ENCODE measurements around the gene NUDT8. TPM values are rescaled to one million over a fixed set of nuclear protein-coding genes. Genes with fewer than 3 reads are reported as not detected.

NUDT8 gene
- total and polyA plus RNA-seq, 2 of the 8 experiments (the other 6 are each of a cell fraction or from before 2014, with no cell fraction given): 7.2 to 8.3 TPM

DNA sequence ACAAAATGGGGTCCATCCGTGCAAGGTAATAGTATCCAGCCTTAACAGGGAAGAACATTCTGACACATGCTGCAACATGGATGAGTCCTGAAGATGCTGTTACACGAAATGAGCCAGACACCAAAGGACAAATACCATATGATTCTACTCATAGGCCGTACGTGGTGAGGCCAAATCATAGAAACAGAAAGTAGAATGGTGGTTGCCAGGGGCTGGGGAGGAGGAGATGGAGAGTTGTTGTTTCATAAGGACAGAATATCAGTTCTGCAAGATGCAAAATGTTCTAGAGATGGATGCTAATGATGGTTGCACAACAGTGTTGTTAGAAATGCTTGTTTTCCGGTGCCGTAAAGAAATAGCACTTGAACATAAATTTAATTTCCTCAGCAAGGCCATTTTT lies 7.2 kb upstream of the NUDT8 start:
- Histone ChIP-seq H2BK20ac (ENCODE audit: low read length) (no peak overlapping the region), H3K4me1 (replicated peaks in 1 of 4; ENCODE audit: control insufficient read depth in 3 of 4, insufficient read depth in 4 of 4, low read length in 3 of 4) (peaks cover 0 to 8% (median 3%) of the 10 kb centered on the region in 4 experiments; a peak in 4 of 7 replicates), H3K23me2 (ENCODE audit: low read depth, low read length) (no peaks in the 10 kb centered on the region; the same call in 1 of the 2 replicates), H3K4ac (replicated peaks; ENCODE audit: insufficient read length, low read depth, low read length) (no peak overlapping the region), H2BK120ac (replicated peaks; ENCODE audit: low read depth, low read length) (no peak overlapping the region), H3K27ac (ENCODE audit: low read depth, low read length) (no peak overlapping the region), H3K23ac (ENCODE audit: insufficient read length) (no peak overlapping the region), H2BK5ac (ENCODE audit: low read depth, low read length) (no peak overlapping the region), H2AFZ (ENCODE audit: low read length) (no peak overlapping the region), H3K14ac (ENCODE audit: insufficient read length) (no peak overlapping the region), H4K8ac (ENCODE audit: extremely low read depth, insufficient read depth, low read length) (no peak overlapping the region), H3K56ac (replicated peaks; ENCODE audit: insufficient read length, low read depth, low read length) (no peak overlapping the region), H2AK5ac (ENCODE audit: low read depth, low read length) (no peak overlapping the region), H3K27me3 (replicated peaks in 1 of 4; ENCODE audit: control insufficient read depth in 3 of 4, extremely low read depth in 1 of 4, insufficient read depth in 3 of 4, low read length in 3 of 4) (peaks cover 8 to 28% (median 15%) of the 10 kb centered on the region in 4 experiments), H4K5ac (ENCODE audit: insufficient read length, low read depth, low read length) (no peak overlapping the region), H3K18ac (ENCODE audit: extremely low read depth, low read length) (no peak overlapping the region), H3K9me3 (ENCODE audit: insufficient read depth in 2 of 2, low read depth in 1 of 2, low read length in 1 of 2) (peaks cover 3 to 6% of the 10 kb centered on the region in 2 experiments; a peak in 3 of 4 replicates), H3K36me3 (ENCODE audit: control insufficient read depth in 2 of 4, insufficient read depth in 4 of 4, low read length in 3 of 4) (no peaks in the 10 kb centered on the region), H3K4me2 (ENCODE audit: insufficient read depth in 1 of 2, low read depth in 2 of 2, low read length in 2 of 2) (no peak overlapping the region), H3K4me3 (ENCODE audit: extremely low read depth in 1 of 4, insufficient read depth in 2 of 4, low read depth in 3 of 4, low read length in 4 of 4) (no peak overlapping the region), H3K79me2 (ENCODE audit: control insufficient read depth in 1 of 2, insufficient read depth in 2 of 2, low read length in 2 of 2) (no peaks in the 10 kb centered on the region), H3K79me1 (ENCODE audit: low read depth, low read length) (no peaks in the 10 kb centered on the region), H2BK15ac (ENCODE audit: low read length) (no peak overlapping the region), H3K9ac (replicated peaks in 1 of 4; ENCODE audit: extremely low read depth in 1 of 4, low read depth in 3 of 4, low read length in 3 of 4) (no peak overlapping the region), H2BK12ac (ENCODE audit: low read depth, low read length) (no peak overlapping the region), H4K20me1 (replicated peaks in 1 of 2; ENCODE audit: control insufficient read depth in 1 of 2, insufficient read depth in 2 of 2, low read length in 2 of 2) (no peaks in the 10 kb centered on the region), H4K91ac (replicated peaks; ENCODE audit: insufficient read length, low read length) (no peak overlapping the region)
- DNase-seq (ENCODE audit: low read depth in 1 of 2, low spot score in 2 of 2) (no peak), FAIRE-seq (no peak)
- CTCF ChIA-PET (ENCODE audit: partially characterized antibody): interaction anchor here (1.2 to 10.1 kb wide), 5 partner anchors 9 to 60 kb away, joined by 3 to 99 read pairs (median 11); no protein-coding TSS in a partner anchor
- POLR2A ChIA-PET (ENCODE audit: partially characterized antibody): no interaction called here
- 82% methylated on average over 6 of the region's 6 CpGs; no CpG with 5 or more reads in 1 of the 2 experiments for WGBS, 2 experiments (ENCODE audit: extremely low coverage in 1 of 2, insufficient coverage in 1 of 2, insufficient read length in 1 of 2, insufficient replicate concordance in 2 of 2, low coverage in 1 of 2, low lambda C conversion rate in 2 of 2, missing lambda C conversion rate in 1 of 2)
- TF ChIP-seq BACH1 (IDR thresholded peaks at IDR 0.05; ENCODE audit: low read length): no peak
- TF ChIP-seq JUND (IDR thresholded peaks at IDR 0.05; ENCODE audit: low read length): no peak
- no peak for TF ChIP-seq RFX5 (IDR thresholded peaks at IDR 0.05; ENCODE audit: borderline replicate concordance, low read depth, low read length)
- no peak for TF ChIP-seq CHD1 (IDR thresholded peaks at IDR 0.05; ENCODE audit: low read depth, low read length)
- no peak for TF ChIP-seq SRF (IDR thresholded peaks at IDR 0.05; ENCODE audit: low read depth, low read length)
- no peak for TF ChIP-seq POLR2AphosphoS5 (IDR thresholded peaks at IDR 0.05; ENCODE audit: low read depth, low read length)
- no peak for TF ChIP-seq SIX5 (IDR thresholded peaks at IDR 0.05; ENCODE audit: low read depth, low read length)
- TF ChIP-seq BCL11A (IDR thresholded peaks at IDR 0.05; ENCODE audit: low read depth in 2 of 2, low read length in 2 of 2): no peak
- no peak for TF ChIP-seq CREB1 (IDR thresholded peaks at IDR 0.05)
- TF ChIP-seq, protein P1, sequence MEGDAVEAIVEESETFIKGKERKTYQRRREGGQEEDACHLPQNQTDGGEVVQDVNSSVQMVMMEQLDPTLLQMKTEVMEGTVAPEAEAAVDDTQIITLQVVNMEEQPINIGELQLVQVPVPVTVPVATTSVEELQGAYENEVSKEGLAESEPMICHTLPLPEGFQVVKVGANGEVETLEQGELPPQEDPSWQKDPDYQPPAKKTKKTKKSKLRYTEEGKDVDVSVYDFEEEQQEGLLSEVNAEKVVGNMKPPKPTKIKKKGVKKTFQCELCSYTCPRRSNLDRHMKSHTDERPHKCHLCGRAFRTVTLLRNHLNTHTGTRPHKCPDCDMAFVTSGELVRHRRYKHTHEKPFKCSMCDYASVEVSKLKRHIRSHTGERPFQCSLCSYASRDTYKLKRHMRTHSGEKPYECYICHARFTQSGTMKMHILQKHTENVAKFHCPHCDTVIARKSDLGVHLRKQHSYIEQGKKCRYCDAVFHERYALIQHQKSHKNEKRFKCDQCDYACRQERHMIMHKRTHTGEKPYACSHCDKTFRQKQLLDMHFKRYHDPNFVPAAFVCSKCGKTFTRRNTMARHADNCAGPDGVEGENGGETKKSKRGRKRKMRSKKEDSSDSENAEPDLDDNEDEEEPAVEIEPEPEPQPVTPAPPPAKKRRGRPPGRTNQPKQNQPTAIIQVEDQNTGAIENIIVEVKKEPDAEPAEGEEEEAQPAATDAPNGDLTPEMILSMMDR (IDR thresholded peaks at IDR 0.05; ENCODE audit: control extremely low read depth in 1 of 3, insufficient read depth in 1 of 3, low read depth in 1 of 3, low read length in 3 of 3): no peak
- no peak for TF ChIP-seq SP4 (IDR thresholded peaks at IDR 0.05; ENCODE audit: low read length)
- TF ChIP-seq, protein P2, sequence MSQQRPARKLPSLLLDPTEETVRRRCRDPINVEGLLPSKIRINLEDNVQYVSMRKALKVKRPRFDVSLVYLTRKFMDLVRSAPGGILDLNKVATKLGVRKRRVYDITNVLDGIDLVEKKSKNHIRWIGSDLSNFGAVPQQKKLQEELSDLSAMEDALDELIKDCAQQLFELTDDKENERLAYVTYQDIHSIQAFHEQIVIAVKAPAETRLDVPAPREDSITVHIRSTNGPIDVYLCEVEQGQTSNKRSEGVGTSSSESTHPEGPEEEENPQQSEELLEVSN (IDR thresholded peaks at IDR 0.05): no peak
- TF ChIP-seq CBX5 (IDR thresholded peaks at IDR 0.05; ENCODE audit: low read depth, low read length): no peak
